Ishikawa (cell line): Measurements from ENCODE around the gene ESCO1.

Experiments
- EGR1 ChIP-seq: IDR thresholded peaks from 2 replicates; pipeline ENCODE4 v1.6.1; 2012
- EP300 ChIP-seq: IDR thresholded peaks from 2 replicates; pipeline ENCODE4 v1.6.1; 2012; ENCODE audit warnings: borderline replicate concordance
- FOXM1 ChIP-seq: IDR thresholded peaks from 2 replicates; pipeline ENCODE4 v1.6.1; 2012; ENCODE audit warnings: low read depth, borderline replicate concordance
- NFIC ChIP-seq: IDR thresholded peaks from 2 replicates; pipeline ENCODE4 v1.6.1; 2012
- RAD21 ChIP-seq: IDR thresholded peaks from 2 replicates; pipeline ENCODE4 v1.6.1; 2012; ENCODE audit warnings: low read depth
- TEAD4 ChIP-seq: IDR thresholded peaks from 2 replicates; pipeline ENCODE4 v1.6.1; 2012
- YY1 ChIP-seq: IDR thresholded peaks from 2 replicates; pipeline ENCODE4 v1.6.1; 2012; ENCODE audit warnings: low read depth
- ZBTB7A ChIP-seq: IDR thresholded peaks from 2 replicates; pipeline ENCODE4 v1.6.1; 2012; ENCODE audit warnings: low read depth
- TF ChIP-seq, protein P1 (sequence below): IDR thresholded peaks from 2 replicates; pipeline ENCODE4 v1.6.1; 2012
- TF ChIP-seq, protein P2 (sequence below): IDR thresholded peaks from 2 replicates; pipeline ENCODE4 v1.6.1; 2012; ENCODE audit warnings: low read depth, mild to moderate bottlenecking
- TF ChIP-seq, protein P3 (sequence below): IDR thresholded peaks from 2 replicates; pipeline ENCODE4 v1.6.1; 2012

DNA sequence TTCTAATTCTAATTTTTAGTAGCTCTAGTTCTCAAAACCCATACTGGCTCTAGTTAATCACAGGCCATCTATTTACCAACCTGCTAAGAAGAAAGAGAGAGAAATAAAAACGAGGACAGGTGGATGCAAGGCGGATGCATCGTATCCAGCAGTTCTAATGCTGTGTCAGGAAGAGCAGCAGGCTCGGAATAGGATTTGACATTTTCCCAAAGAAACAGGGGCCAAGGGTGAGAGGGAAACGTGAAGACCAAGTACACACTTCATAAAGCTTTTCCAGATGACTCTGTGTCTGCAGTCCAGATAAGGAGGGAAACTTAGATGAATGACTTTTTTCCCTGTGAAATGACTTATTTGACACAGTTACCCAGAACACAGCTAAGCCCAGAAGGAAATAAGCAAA lies 117.5 kb downstream of the ESCO1 start:
- TF ChIP-seq, protein P1, sequence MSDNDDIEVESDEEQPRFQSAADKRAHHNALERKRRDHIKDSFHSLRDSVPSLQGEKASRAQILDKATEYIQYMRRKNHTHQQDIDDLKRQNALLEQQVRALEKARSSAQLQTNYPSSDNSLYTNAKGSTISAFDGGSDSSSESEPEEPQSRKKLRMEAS: no peak
- no peak for TF ChIP-seq YY1
- TF ChIP-seq EP300: no peak
- TF ChIP-seq EGR1: no peak
- TF ChIP-seq NFIC: no peak
- TF ChIP-seq, protein P2, sequence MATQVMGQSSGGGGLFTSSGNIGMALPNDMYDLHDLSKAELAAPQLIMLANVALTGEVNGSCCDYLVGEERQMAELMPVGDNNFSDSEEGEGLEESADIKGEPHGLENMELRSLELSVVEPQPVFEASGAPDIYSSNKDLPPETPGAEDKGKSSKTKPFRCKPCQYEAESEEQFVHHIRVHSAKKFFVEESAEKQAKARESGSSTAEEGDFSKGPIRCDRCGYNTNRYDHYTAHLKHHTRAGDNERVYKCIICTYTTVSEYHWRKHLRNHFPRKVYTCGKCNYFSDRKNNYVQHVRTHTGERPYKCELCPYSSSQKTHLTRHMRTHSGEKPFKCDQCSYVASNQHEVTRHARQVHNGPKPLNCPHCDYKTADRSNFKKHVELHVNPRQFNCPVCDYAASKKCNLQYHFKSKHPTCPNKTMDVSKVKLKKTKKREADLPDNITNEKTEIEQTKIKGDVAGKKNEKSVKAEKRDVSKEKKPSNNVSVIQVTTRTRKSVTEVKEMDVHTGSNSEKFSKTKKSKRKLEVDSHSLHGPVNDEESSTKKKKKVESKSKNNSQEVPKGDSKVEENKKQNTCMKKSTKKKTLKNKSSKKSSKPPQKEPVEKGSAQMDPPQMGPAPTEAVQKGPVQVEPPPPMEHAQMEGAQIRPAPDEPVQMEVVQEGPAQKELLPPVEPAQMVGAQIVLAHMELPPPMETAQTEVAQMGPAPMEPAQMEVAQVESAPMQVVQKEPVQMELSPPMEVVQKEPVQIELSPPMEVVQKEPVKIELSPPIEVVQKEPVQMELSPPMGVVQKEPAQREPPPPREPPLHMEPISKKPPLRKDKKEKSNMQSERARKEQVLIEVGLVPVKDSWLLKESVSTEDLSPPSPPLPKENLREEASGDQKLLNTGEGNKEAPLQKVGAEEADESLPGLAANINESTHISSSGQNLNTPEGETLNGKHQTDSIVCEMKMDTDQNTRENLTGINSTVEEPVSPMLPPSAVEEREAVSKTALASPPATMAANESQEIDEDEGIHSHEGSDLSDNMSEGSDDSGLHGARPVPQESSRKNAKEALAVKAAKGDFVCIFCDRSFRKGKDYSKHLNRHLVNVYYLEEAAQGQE: no peak
- TF ChIP-seq, protein P3, sequence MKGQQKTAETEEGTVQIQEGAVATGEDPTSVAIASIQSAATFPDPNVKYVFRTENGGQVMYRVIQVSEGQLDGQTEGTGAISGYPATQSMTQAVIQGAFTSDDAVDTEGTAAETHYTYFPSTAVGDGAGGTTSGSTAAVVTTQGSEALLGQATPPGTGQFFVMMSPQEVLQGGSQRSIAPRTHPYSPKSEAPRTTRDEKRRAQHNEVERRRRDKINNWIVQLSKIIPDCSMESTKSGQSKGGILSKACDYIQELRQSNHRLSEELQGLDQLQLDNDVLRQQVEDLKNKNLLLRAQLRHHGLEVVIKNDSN: no peak
- TF ChIP-seq FOXM1: no peak
- TF ChIP-seq TEAD4: no peak
- no peak for TF ChIP-seq RAD21
- TF ChIP-seq ZBTB7A: no peak
